Activated gamma-delta T cell (primary cell): ENCODE data around the gene CRELD2.

Experiments
- DNase-seq: peaks from one replicate; lab custom pipeline; 2025; lab: John Stamatoyannopoulos, UW

Gene CRELD2

GRCh38 chr22:49967706-49968208, 49.3 kb downstream of the CRELD2 start:
- no peak for DNase-seq

GRCh38 chr22:49968313-49968830, 49.9 kb downstream of the CRELD2 start:
- no peak for DNase-seq

- DNase-seq = no peak
Measured at GRCh38 chr22:49968831-49969661, 50.6 kb downstream of the CRELD2 start.

GRCh38 chr22:49969751-49970527, 51.5 kb downstream of the CRELD2 start:
- DNase-seq = no peak

- peak; percentile 91 for DNase-seq
Measured at GRCh38 chr22:49970528-49971231, 52.2 kb downstream of the CRELD2 start.

GRCh38 chr22:49971232-49972162, 53.1 kb downstream of the CRELD2 start:
- DNase-seq = no peak

- DNase-seq = no peak
Measured at GRCh38 chr22:49972163-49973017, 54.0 kb downstream of the CRELD2 start.

- DNase-seq = no peak
Measured at GRCh38 chr22:49973018-49973961, 54.9 kb downstream of the CRELD2 start.

GRCh38 chr22:49975543-49976389, 57.3 kb downstream of the CRELD2 start:
- no peak for DNase-seq

GRCh38 chr22:49976439-49977175, 58.2 kb downstream of the CRELD2 start:
- no peak for DNase-seq
